Right forelimb (tissue), 1 donor: Measurements from ENCODE around the gene AGER.
"Not testable (repeated sequence)": the region's sequence is repeated elsewhere in the genome, so short reads cannot be mapped to it uniquely, and the experiment has no call there.

Source experiments
- DNase-seq: peaks from one replicate; pipeline ENCODE4 v3.0.0-alpha.2; 2018

Gene AGER

DNA sequence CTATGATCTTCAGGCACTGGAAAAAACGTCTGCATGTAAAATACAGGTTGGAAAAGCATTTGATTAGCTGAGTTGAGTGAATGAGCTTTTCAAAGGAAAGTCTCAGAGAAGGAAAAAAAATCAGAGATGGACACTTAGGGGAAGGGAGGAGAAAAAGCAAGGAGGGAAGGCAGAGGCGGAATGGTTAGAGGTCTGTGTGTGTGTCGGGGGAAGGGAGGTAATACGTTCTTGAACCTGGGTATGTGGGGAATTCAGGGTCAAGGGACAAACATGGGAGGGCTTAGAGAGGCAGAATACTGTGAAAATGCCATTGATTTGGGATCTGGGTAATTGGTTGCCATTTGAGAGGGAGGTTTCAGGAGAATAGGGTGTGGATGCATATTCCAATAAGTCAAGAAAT lies 37.4 kb downstream of the AGER start:
- no peak for DNase-seq

DNA sequence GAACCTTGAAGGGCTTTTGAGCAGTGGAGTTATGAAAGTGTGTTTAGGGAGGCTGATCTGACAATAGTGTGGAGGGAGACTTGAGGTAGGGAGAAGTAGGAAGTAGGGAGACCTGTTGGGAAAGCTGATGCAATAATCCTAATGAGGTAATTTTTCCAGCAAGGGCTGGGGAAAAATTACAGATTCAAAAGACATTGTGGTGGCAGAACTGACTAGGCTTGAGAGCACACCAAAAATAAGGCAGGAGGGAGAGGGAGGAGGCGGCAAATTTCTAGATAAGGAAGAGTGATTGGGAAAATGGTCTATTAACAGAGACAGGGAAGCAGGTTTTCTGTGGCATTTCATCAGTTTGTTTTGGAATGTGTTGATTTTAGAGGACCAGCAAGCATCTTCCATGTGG lies 37.8 kb downstream of the AGER start:
- DNase-seq: no peak

DNA sequence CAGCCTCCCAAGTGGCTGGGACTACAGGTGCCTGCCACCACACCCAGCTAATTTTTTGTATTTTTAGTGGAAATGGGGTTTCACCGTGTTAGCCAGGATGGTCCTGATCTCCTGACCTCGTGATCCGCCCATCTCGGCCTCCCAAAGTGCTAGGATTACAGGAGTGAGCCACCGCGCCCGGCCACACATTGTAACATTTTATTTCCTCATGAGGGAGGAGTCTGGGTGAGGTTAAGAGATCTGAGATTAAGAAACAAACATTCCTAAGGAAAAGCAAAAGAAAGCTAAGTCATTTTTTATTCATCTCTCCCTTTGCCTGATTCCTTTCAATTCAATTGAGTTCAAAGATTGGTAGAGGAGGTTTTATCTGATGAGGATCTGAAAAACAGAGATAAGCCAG lies 39.8 kb downstream of the AGER start:
- not testable (repeated sequence) for DNase-seq

DNA sequence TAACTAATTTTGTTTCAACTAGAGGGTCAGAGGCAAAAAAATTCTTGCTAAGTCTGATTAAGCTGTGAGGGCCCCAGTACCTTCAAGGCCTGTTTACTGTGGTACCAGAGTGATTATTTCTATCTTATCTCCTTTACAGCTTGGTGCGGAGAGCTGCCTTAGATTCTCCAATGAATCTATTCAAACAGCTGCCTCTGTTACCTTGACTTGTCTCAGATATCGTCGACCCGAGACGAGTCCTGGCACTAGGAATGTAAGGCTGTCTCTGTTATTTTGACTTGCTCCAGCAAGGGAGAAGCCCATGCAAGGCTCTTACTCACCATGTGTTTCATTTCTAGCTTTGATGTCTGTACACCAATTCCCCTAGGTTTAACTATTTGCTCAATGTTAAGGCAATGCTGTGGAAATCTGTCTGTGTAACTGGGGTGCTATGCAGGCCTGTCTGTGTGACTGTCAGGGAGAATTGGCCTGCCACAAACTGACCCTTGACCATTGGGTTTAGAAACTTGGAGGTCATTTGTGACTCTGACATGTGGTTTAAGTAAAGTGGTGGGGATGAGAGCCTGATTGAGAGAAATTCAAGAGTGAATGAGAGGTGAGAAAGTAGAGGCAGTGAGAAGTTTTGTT lies 43.5 kb downstream of the AGER start:
- no peak for DNase-seq

DNA sequence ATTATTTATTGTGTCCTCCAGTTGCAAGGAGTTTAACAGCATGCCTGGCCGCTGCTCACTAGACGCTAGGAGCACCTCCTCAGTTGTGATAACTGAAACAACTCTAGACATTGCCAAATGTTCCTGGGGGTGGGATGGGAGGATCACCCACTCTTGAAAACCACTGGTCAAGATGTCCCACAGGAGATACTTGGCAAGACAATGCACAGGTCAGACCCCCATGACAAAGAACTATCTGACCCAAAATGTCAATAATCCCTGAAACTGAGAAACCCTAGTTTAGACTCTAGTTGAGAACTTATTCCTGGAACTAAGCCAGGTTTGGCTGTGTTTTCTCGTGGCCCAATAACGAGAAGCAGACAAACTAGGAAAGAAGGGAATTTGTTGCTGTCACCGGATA lies 44.5 kb downstream of the AGER start:
- DNase-seq: no peak

DNA sequence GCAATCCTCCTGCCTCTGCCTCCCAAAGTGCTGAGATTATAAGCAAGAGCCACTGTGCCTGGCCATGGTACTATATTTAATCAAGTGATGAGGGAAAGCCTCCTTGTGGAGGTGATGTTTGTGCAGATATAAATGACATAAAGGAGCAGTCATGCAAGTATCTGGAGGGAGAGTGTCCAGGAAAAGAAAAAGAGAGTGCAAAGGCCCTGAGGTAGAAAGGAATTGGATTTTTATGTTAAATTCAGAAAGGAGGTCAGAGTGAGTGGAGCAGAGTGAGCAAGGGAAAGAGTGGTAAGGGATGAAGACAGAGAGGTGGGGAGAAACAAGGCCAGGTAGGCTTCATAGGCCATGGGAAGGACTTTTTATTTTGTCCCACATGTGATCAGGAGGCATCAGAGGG lies 46.6 kb downstream of the AGER start:
- no peak for DNase-seq

DNA sequence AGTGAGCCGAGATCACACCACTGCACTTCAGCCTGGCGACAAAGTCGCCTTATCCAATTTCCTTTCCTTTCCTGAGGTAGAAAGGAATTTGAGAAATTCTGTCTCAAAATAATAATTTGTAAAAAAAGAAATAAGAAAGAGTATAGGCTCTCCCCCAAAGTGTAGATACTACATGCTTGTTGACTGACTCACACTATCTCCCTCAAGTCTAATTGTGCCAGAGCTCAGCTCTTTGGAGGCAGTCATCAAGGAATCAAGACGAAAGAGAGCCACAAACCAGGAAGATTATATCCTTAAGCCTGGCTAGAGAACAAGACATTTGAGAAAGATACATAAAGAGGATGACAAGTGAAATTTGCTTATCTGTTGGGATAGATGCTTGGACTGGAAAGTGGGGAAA lies 50.3 kb downstream of the AGER start:
- DNase-seq: no peak

DNA sequence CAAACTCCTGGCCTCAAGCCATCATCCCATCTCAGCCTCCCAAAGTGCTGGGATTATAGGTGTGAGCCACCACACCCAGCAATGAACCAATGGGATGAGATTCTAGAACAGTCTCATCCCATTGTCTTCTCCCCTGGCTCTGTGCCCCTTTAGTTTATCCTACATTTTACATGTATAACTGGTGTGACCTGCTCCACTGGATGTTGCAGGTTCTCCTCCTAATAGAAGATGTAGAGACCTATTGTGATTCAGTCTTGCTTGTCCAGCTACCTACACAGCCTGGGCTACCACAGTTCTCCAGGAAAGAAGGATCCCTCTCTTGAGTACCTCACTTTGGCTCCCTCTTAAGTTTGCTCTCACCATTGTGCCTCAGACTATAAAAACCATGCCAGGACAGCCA lies 51.9 kb downstream of the AGER start:
- DNase-seq: no peak

DNA sequence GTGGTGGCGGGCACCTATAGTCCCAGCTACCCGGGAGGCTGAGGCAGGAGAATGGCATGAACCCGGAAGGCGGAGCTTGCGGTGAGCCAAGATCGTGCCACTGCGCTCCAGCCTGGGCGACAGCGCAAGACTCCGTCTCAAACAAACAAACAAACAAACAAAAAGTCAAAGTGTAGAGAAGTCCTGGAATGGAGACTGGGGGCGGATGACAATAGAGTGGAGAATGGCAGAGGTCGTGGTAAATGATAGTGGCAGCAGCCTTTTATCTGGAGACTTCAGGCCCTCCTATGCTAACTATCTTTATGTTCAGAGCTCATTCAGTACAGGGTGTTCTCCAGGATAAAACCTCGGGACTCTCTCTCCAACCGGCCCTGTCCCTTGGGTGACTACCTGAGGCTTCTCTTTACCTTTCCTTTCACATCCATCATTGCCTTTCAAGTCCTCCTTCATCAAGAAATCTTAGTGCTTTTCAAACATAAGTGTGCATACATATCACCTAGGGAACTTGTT lies 52.6 kb downstream of the AGER start:
- DNase-seq: no peak
